GM21576 (cell line): ENCODE measurements around the gene IL19.
"Not testable (repeated sequence)": the region's sequence is repeated elsewhere in the genome, so short reads cannot be mapped to it uniquely, and the experiment has no call there.

ENCODE experiments used
- ATAC-seq: cut with Tn5 transposase; IDR thresholded peaks from one replicate; pipeline ENCODE4 v1.9.1; 2021; ENCODE audit warnings: mild to moderate bottlenecking, moderate library complexity; ENCODE audit not compliant: unreplicated experiment

The IL19 gene

DNA sequence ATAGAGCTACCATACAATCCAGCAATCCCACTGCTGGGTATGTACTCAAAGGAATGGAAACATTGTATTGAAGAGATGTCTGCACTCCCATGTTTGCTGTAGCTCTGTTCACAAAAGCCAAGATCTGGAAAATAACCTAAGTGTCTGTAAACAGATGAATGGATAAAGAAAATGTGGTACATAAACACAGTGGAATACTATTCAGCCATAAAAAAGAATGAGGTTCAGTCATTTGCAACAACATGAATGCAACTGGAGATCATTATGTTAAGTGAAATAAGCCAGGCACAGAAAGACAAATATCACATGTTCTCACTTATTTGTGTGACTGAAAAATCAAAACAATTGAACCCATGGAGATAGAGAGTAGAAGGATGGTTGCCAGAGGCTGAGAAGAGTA, 83.1 kb downstream of the IL19 start:
- not testable (repeated sequence) for ATAC-seq

DNA sequence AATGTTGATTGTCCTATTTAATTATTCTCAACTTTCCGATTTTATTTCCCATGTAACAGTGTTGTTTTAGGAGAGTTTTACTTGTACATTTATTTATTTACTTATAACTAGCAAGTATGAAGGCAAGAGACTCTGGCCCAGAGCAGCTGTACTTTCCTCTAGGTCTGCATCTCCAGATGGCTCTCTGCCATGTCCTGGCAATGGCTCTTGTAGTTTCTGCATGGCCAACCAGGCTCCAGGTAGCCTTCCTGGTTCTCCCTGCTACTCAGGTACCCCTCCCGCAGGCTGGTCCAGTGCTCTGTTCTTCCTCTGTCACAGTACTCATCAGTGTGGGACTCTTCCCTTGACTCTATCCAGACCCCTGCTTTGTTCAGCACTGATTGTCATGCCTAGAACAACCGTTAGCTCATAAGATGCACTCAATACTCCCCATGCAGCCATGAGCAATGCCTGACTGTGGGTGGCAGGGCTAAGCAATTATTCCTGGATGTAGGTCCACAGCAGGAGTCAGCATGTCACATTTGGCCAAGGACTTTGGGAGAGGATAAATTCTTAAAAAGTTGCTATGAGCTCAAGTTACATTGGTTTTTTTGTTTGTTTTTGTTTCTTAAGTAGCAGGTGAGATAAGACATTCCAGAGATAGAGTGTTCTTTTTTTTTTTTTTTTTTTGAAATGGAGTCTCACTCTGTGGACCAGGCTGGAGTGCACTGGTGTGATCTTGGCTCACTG, 84.0 kb downstream of the IL19 start:
- ATAC-seq: no peak

DNA sequence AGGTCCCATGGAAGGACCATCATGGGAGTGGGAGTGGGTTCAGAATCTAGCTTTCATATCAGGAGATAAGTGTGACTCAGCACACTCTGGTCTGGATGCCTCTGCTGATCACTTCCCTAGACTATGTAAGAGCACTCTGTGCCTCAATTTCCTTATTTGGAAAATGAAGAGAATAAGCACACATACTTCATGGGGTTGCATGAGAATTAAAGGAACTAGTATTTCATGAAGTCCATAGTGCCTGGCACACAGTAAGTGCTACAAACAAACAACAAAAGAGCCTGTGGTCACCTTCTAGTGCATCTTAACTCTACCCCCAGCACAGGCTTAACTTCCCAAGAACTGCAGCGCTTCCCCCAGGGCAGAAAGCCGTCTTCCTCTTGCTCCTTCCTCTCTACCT, 85.3 kb downstream of the IL19 start:
- ATAC-seq: no peak

DNA sequence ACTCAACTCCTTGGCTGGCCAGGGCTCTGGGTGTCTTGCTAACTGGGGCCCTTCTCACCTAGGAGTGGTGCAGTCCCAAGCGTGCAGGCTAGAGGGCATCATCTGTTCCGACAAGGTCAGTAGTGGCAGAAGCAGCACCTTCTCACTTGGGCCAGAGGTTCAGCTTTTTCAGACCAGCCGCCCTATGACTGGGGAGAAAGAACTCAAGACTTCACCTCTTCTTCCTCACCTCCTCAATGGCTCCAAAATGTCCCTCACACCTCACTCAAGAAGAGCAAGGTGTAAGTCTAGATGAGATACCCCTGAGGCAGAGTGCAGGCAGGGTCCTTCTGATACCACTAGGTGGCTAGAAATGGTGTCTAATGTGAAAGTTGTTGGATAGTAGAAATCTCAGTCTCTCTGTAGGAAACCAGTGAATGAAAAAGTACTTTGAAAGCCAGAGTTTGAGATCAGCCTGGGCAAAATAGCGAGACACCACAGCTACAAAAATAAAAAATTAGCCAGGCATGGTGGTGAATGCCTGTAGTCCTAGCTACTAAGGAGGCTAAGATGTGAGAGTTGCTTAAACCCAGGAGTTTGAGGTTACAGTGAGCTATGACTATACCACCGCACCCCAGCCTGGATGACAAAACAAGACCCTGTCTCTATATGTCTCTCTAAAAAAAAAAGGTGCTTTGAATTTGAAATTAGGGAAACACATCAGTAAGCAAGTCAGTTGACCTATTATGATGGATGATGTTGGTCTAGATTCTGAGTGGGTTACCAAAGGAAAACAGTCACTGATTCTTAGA, 86.3 kb downstream of the IL19 start:
- no peak for ATAC-seq

DNA sequence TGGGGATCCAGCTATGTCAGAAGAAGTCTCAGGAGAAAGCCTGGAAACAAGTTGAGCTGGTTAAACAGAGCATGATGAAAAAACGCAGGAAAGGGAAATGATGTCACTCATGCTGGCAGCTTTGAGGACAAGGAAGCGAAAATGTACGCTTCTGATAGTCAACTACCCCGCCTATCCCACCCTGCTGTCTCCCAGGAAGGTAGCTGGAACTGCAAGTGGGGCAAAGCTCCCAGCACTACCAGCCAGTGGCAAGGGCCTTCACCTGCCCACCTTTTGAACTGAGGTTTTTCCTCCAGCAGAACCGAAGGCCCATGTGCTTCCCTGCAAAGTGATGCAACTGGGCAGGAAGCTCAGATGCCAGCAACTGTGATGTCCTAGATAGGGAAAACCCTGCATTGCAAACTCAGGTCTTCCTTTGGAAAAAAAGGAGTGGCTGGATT, 88.5 kb downstream of the IL19 start:
- ATAC-seq: no peak

DNA sequence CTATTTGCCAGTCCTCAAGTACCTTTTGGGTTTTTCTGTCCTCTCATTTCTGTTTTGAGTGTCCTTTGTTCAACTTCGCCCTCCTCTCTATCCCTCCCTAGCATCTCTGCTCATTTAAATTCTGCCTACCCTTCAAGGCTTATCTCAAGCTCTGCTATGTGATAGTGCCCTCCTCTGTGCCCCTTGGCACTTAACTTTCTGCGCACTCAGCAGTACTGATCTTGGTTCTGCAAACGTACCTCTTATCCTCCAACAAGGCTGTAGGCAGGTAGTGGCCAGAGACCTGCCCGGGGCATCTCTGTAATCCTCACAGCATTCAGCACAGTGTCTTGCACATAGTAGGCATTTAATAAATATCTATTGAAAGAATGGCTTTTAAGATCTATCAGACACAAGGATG, 89.6 kb downstream of the IL19 start:
- ATAC-seq: no peak

DNA sequence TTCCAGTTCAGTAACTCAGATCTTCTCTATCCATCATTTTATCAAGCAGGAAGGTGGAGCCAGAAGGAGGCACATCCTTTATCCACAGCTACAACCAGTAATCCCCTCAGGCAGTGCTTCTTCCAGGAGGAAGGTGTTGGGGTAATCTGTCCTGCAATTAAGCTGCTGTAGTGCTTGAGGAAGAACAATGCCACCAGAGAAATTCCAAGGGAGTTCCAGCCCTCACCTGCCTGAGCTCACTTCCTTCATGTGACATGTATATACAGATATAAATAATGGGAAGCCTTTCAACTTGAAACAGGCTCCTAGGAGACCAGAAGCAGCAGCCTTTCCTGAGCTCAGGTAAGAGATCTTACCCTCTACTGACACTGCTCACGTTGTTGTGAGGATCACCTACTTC, 92.7 kb downstream of the IL19 start:
- ATAC-seq: no peak

DNA sequence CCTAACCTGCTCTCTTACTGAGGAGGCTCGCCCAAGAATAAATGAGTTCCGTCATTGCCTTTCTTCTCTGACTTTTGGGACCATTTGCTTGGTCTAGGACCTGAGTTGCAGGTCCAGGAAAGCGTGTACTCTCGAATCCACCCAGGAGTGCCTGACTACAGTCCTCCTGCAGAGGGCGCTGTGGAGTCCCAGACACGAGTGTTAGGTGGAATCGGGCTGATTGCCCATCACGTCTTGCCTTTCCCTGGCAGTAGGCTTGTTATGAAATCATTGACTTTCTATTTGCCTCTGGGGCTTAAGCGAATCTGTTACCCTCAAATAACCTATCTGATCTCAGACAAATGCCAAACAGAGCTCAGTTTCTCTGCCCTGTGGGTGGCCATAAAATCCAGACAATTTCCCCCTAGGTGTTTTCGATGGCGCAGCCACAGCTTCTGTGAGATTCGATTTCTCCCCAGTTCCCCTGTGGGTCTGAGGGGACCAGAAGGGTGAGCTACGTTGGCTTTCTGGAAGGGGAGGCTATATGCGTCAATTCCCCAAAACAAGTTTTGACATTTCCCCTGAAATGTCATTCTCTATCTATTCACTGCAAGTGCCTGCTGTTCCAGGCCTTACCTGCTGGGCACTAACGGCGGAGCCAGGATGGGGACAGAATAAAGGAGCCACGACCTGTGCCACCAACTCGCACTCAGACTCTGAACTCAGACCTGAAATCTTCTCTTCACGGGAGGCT, 94.5 kb downstream of the IL19 start, which contains the start of gene IL20:
Gene IL20, plus strand, starts transcription at position 685 of the 733 bp plus-strand sequence. CDS start 230 bp downstream, outside the sequence.
- no peak for ATAC-seq

DNA sequence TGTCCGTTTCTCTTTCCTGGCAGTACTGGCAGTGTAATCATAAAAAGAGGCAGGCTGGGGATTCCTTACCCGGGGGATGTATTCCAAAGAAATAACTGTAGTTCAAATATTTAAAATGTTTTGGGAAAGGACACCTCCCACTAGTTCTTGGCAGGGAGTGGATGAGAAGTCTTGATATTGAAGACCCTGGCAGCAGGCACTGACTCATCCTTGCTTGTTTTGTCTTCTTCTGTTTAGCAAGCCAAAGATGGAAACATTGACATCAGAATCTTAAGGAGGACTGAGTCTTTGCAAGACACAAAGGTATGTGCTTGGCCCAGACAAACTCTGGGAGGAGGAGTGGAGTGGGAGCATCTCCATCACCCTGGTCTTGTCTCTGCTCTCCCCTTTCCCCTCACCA, 95.5 kb downstream of the IL19 start:
- ATAC-seq: no peak

DNA sequence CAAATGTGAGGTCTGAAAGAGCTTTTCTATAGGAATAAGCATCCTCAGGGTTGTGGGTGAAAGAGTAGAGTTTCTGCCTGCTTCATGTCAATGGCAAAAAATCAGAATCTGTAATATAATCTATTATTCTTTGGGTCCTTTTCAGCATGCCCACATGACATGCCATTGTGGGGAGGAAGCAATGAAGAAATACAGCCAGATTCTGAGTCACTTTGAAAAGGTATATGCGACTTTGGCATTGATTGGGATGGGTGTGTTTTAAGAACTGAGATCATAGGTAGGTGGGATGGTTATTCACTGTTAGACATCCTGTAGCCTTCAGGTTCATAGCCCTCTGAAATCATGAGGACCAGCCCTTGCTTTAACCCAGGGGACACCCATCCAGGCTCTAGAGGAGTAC, 96.7 kb downstream of the IL19 start:
- no peak for ATAC-seq

DNA sequence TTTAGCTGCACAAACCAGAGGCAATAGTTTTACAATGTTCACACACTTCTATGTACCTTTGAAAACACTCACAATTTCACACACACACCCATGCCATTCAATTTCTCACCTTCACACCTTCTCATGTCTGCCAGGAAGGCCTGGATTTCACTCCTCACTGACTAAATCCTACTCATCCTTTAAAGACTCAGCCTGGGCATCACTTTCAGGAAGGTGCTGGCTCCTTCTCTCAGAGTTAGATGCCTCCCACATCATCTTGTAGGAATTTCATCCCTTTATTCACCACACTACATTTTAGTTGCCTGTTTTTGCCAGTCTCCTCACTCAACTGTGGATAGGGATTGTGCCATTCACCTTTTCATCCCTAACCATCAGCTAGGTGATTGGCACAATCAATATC, 97.1 kb downstream of the IL19 start:
- ATAC-seq: no peak

DNA sequence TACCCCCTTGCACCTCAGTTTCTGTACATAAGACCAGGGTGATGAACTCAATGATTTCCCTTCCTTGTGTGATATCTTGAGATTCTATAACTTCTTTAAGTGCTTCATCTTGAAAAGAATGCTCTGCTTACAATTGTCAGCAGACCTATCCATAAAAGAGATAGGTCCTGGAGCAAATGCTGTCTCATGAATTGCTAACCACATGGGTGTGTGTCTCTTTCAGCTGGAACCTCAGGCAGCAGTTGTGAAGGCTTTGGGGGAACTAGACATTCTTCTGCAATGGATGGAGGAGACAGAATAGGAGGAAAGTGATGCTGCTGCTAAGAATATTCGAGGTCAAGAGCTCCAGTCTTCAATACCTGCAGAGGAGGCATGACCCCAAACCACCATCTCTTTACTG, 97.7 kb downstream of the IL19 start:
- no peak for ATAC-seq

DNA sequence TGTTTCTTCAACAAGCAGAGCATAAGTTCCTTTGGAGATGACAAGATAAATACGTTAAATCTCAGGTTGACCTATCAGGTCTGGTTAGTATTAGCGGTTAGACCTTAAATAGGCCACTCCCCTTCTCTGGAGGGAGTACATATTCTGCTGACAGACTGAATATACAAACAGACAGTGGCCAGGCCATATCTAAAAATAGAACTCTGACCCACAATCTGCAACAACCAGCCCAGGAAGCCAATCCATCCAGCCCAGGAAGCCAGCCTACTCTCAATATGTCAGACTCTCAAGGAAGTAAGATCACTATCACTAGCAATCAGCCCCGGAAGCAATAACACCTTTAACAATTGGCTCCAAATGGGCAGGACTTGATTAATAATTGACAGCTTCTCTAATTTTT, 101.6 kb downstream of the IL19 start:
- ATAC-seq: no peak

DNA sequence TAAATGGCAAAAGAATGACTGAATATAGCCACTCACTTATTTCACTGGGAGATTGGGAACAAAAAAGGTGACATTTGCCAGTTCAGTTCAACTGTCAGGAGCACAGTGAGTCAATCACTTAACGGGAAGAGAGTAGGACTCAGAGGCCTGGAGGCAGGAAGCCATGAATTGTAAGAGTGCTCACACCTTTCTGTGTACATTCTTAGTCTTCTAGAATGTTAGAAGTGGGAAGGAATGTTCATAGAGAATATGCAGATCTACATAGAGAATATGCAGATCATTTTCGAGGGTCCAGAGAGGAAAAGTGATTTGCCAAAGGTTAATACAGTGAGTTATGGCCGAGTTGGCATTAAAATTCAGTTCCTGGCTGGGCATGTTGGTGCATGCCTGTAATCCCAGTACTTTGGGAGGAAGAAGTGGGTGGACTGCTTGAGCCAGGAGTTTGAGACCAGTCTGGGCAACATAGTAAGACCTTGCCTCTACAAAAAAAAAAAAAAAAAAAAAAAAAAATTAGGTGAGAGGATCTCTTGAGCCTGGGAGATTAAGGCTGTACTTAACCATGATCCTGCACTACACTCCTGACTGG, 103.1 kb downstream of the IL19 start:
- no peak for ATAC-seq

DNA sequence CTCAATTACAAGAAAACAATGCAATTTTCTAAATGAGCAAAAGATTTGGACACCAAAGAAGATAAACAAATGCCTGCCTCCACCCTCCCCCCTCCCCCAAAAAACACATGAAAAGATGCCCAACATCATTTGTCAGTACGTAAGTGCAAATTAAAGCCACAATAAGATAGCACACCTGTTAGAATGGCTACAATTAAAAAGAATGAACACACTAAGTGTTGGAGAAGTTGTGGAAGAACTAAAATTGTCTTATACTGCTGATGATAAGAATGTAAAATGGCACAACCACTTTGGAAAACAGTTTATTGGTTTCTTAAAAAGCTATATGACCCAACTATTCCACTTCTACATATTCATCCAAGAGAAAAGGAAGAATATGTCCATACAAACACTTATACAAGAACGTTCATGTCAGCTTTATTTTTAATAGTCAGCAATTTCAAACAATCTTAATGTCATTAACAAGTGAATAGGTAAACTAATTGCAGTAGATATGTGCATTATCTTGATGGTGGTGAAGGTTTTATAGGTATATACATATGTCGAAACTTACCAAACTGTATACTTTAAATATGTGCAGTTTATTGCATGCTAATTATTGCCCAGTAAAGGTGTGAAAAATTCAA, 105.3 kb downstream of the IL19 start:
- ATAC-seq: no peak

DNA sequence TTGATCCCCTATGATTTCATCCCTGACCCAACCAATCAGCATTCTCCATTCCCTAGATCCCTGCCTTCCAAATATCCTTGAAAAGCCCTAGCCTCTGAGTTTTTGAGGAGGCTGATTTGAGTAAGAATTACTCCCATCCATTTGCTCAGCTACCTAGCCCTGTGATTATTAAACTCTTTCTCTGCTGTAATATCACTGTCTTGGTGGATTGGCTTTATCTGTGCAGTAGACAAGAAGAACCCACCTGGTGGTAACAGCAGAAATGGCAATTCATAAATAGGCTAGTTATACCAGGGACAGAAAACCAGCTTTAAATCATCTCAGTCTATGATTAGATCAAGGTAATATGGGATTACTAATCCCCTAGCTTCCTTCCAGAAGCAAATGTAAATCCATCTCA, 107.9 kb downstream of the IL19 start:
- no peak for ATAC-seq

DNA sequence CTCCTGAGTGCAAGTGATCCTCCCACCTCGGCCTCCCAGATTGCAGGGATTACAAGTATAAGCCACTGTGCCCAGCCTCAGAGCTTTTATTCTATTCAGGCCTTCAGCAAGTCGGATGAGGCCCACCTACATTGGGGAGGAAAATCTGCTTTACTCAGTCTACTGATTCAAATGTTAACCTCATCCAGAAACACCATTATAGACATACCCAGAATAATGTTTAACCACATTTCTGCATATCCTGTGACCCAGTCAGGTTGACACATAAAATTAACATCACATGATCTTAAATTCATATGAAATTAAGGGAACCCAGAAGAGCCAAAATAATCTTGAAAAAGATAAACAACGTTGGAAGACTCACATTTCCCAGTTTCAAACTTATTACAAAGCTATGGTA, 109.7 kb downstream of the IL19 start:
- ATAC-seq: no peak

DNA sequence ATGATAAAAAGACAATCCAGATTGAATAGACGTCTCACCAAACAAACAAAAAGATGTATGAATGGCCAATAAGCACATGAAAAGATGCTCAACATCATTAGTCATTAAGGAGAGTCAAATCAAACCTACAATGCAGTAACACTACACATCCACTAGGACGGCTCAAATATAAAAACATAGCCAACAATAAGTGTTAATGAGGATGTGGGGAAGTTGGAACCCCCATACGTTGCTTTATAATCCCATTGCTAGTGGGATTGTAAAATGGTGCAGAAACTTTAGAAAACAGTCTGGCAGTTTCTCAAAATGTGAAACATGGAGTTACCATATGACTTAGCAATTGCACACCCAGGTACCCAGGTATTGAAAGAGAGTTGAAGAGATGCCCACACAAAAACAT, 112.0 kb downstream of the IL19 start:
- ATAC-seq: no peak

DNA sequence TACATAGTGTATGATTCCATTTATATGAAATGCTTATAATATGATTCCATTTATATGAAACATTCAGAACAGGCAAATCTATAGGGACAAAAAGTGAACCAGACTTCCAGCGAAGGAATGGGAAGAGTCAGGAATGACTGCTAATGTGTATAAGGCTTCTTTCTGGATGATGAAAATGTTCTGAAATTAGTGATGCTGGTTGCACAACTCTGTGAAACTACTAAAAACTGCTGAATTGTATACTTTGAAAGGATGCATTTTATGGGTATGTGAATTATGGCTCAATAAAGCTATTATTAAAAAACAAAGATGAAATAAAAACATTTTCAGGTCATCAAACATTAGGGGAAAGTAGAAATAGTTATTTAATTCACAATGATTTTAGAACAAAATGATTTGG, 112.6 kb downstream of the IL19 start:
- ATAC-seq: no peak

DNA sequence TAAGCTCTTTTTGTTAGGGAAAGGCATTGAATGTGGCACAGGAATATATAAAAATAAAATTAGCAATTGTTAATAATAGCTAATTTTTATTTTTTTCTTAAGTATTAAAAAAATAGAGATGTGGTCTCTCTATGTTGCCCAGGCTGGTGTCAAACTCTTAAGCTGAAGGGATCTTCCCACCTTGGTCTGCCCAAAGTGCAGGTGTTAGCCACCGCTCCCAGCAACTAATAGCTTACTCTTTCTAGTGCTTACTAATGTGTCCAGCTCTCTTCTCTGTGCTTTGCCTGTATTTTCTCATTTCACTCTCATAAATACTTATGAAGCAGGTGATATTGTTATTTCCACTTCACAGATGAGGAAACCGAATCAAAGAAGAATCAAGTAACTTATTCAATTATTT, 113.3 kb downstream of the IL19 start:
- no peak for ATAC-seq
